GM13977 (cell line): ENCODE data around the gene IFT122.

Experiments
- DNase-seq: peaks from one replicate; pipeline ENCODE4 v3.0.0; 2012; ENCODE audit warnings: low spot score
- CTCF ChIP-seq: IDR thresholded peaks from 2 replicates; pipeline ENCODE4 v1.5.1; 2012; ENCODE audit warnings: mild to moderate bottlenecking, control low read depth; ENCODE audit not compliant: insufficient read depth; ENCODE audit errors: extremely low read depth, missing control alignments
- in situ Hi-C: fragments of 300-500 bp; cut with MboI; formaldehyde crosslinking; loops from one replicate; pipeline ENCODE4 v1.12.0; 2022; ENCODE audit warnings: low sequenced_read_pairs, low pct_unique_long_range_greater_than_20kb, mixed read lengths, inconsistent platforms; ENCODE audit not compliant: unreplicated experiment

Gene IFT122

GRCh38 chr3:129460572-129460971 is 20.5 kb downstream of the IFT122 start:
- TF ChIP-seq CTCF: no peak
- in situ Hi-C loops: no loop called here
- no peak for DNase-seq

GRCh38 chr3:129461022-129461421 is 21.0 kb downstream of the IFT122 start:
- in situ Hi-C loops: no loop called here
- DNase-seq: no peak
- TF ChIP-seq CTCF: no peak

- in situ Hi-C loops: no loop called here
- TF ChIP-seq CTCF: no peak
Observed at GRCh38 chr3:129461461-129462146, 21.6 kb downstream of the IFT122 start.

GRCh38 chr3:129462361-129462968 is 22.4 kb downstream of the IFT122 start:
- no peak for DNase-seq
- in situ Hi-C loops: no loop called here
- no peak for TF ChIP-seq CTCF

More at GRCh38 chr3:129461461-129462146, 21.6 kb downstream of the IFT122 start:
- no peak for DNase-seq

GRCh38 chr3:129463094-129463493 is 23.1 kb downstream of the IFT122 start:
- TF ChIP-seq CTCF: no peak
- DNase-seq: no peak
- in situ Hi-C loops: no loop called here

- DNase-seq: no peak
- TF ChIP-seq CTCF: no peak
- in situ Hi-C loops: no loop called here
Observed at GRCh38 chr3:129463716-129464115, 23.7 kb downstream of the IFT122 start.
